Measurements from ENCODE around the gene CLRN3. TPM values are rescaled to one million over a fixed set of nuclear protein-coding genes. Genes with fewer than 3 reads are reported as not detected.

The CLRN3 gene
- total RNA-seq, 1 experiment from 2014 or later, result not detected

GRCh38 chr10:127904311-127905000 is 11.7 kb upstream of the CLRN3 start:
- DNase-seq (ENCODE audit: extremely low read depth, low read depth), result no peak

DNA sequence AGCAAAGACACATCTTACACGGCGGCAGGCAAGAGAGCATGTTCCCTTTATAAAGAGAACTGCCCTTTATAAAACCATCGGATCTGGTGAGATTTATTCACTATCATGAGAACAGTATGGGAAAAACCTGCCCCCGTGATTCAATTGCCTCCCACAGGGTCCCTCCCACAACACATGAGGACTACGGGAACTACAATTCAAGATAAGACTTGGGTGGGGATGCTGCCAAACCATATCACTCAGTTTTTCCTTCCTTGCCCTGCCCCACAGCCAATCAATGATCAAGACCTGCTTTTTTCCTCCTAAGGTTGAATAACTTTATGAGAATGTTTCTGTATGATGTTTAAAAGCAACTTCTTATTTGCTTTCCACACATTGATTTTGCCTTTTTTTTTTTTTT is 11.0 kb upstream of the CLRN3 start:
- DNase-seq (ENCODE audit: extremely low read depth, low read depth), result no peak

DNA sequence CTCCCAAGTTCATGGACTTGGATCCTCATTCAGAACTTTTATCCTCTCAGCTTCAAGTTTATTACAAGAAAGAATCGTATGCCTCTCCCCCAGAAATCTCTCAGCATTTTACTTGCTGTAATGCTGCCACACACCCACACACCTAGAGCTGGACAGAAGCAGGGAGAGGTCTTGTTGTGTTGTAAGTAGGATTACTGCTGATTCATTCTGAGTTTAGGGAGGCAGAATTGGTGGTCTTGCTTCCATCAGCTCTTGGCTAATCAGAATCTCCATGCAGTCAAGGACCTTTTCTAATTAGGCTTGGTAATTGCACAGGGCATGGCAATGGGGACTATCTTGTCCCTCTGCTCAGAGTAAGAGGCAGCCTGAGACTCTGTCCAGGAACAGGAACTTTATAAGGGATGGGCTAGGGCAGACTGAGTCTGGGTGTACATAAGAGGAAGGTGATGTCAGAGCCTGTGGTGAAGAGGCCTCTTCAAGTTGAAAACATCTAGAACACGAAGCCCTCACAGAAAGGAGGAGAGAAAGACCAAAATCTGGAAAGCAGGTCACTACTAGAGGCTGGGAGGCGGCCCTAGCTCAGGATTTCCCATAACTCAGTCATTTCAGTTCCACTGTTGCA is 7.1 kb upstream of the CLRN3 start:
- no peak for DNase-seq (ENCODE audit: extremely low read depth, low read depth)

DNA sequence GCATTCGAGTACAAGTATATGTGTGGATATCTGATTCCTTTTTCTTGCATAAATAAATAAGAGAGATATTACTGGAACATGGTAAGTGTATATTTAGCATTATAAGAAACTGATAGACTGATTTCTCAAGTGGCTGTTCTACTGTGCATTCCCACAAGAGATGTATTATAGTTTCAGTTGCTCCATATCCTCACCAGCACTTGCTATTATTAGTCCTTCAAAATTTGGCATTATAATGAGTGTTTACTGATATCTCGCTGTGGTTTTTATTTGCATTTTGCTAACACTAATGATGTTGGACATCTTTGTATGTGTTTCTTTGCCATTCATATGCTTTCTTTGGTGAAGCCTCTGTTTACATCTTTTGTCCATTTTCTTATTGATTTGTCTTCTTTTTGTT is 4.4 kb upstream of the CLRN3 start:
- no peak for DNase-seq (ENCODE audit: extremely low read depth, low read depth)

- no peak for DNase-seq (ENCODE audit: extremely low read depth, low read depth)
Observed at GRCh38 chr10:127896590-127896989, 3.8 kb upstream of the CLRN3 start.

DNA sequence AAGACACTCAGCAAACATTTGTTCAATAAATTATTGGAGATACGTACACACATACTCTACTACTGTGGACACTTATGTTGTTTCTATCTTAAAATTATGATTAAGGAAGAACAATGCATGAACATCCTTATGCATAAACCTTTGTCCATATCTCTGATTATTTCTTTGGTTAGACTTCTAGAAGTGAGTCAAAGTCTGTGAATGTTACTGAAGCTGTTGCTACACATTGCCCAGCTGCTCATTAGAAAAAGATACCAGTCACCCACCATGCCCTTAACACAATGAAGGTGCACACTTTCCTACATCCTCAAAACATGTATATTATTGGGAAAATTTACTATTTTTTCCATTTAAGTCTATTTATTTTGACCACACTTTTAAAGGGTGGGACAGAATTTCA is 1.4 kb upstream of the CLRN3 start:
- DNase-seq (ENCODE audit: extremely low read depth, low read depth), result no peak

DNA sequence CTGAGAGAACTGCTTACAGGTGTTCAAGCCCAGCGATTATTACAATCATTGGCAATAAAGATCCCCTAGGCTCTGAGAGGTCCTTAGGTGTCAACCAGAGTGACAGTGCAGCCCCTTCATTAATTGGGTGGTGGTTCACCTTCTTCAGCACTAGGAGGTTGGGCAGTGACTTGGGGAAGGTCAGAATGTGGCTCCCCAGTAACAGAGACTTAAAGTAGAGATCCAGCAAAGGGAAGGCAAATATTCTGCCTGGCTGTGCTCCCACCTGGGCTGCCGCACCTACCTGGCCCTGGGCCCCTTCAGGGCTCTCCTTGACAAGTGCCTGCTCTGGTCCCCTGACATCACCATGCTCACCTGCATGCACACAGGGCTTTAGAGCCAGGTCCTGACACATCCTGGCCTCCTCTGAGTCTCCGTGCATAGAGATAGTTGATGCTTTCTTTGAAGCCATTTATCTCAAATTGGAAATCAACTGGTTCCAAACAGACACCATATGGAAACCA is 1.9 kb downstream of the CLRN3 start:
- DNase-seq (ENCODE audit: extremely low read depth, low read depth), result no peak

DNA sequence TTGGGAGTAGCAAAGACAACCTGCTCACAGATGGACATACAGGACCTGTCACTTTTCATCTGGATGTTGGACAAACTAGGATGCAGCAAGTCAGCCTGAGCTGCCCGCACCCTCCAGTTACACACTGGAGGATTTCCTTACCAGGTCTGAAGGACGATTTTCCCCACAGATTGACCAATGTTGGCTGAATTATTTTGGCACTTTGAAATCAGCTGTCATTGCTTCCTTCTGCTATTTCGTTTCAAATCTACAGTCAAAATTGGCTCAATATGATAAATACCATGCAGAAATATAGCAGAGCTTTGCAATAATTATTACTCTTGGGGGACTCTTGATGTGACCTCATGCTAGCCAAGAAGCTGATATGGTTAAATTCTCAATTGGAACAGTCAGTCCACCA is 2.5 kb downstream of the CLRN3 start:
- DNase-seq (ENCODE audit: extremely low read depth, low read depth), result no peak

- DNase-seq (ENCODE audit: extremely low read depth, low read depth), result no peak
Observed at GRCh38 chr10:127889605-127890195, 3.0 kb downstream of the CLRN3 start.

DNA sequence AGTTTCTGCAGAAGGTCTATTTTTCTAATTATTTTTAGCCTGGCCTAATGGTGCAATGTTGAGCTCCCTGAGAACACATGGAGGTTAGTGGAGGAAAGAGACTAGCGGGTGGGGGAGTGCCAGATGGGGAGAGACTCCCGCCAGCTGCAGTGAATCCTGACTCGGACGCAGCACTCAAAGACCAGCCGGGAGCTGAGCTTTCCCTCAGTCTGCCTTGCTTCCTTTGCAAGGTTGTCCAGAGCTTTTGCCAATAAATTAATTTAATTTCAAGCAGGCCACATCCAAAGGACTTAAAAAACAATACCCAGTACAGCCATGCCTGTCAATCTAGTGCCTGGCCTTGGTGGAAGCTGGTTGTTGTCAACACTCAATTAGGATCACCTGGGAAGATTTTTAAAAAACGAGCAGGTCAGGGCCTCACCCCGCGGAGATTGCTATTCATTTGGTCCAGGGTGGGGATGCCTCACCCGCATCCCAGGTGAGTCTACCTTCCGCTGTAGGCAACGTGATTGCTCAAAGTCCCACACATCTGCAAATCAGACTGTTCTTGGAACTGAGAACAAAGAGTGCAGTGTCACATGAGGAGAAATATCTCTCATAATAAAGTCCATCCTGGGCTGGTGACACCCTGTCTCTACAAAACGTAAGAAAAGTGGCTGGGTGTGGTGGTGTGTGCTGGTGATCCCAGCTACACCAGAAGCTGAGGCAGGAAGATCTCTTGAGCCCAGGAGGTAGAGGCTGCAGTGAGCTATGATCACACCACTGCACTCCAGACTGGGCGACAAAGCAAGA is 4.0 kb downstream of the CLRN3 start:
- DNase-seq (ENCODE audit: extremely low read depth, low read depth), result no peak

- DNase-seq (ENCODE audit: extremely low read depth, low read depth), result no peak
Observed at GRCh38 chr10:127887541-127888415, 5.0 kb downstream of the CLRN3 start.

DNA sequence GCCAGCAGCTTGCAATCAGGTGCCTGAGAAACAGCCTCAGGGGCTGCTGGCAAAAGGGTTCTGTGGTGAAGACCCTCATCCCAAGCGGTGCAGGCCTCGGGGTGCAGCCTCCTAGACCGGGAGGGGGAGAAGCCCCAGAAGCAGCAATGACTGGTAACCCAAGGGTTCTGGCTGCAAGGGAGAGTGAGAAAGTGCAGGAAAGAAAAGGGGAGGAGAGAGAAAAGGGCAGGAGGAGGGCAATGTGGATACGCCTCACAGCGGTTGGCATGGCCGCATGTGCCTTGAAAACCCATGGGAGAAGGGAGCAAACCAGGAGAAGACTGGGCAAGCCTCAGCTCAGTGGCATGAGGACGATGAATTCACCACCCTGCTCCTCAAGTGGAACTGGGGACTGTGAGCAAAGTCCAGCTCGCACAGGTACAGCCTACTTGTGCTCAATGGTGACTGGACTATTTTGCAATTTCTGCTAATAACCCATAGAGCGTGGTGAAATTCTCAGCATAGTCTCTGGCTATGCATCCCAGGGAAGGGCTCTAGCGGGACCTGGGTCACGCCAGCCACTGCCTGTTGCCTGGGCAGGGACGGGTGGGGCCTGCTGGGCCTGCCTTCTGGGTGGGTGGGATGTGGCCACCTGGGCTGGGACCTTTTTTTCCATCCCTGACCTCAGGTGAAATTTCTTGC is 6.2 kb downstream of the CLRN3 start:
- no peak for DNase-seq (ENCODE audit: extremely low read depth, low read depth)

GRCh38 chr10:127884501-127884900 is 8.2 kb downstream of the CLRN3 start:
- no peak for DNase-seq (ENCODE audit: extremely low read depth, low read depth)

- DNase-seq (ENCODE audit: extremely low read depth, low read depth), result no peak
Observed at GRCh38 chr10:127883516-127883915, 9.2 kb downstream of the CLRN3 start.

- no peak for DNase-seq (ENCODE audit: extremely low read depth, low read depth)
Observed at GRCh38 chr10:127882801-127883459, 9.8 kb downstream of the CLRN3 start.

DNA sequence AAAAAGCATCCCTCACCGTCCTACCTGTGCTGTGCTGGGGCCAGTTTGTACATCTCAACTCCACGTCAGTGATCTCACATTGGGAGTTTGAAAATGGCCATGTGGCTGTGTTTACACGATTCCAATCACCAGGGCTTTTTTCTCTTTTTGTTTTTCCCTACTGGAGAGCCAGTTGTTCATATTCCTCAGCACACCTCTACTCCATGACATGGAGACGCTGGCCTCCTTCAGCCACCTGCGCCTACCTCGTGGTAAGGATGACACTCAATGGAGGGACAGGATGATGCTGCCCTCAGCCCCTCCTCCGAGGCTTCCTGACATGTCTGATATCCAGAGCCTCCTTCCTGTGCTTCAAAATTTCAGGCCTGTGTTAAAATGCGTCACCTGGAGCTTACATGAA is 10.3 kb downstream of the CLRN3 start:
- DNase-seq (ENCODE audit: extremely low read depth, low read depth), result no peak

GRCh38 chr10:127881262-127881661 is 11.5 kb downstream of the CLRN3 start:
- DNase-seq (ENCODE audit: extremely low read depth, low read depth), result no peak

GRCh38 chr10:127880557-127880956 is 12.2 kb downstream of the CLRN3 start:
- no peak for DNase-seq (ENCODE audit: extremely low read depth, low read depth)

DNA sequence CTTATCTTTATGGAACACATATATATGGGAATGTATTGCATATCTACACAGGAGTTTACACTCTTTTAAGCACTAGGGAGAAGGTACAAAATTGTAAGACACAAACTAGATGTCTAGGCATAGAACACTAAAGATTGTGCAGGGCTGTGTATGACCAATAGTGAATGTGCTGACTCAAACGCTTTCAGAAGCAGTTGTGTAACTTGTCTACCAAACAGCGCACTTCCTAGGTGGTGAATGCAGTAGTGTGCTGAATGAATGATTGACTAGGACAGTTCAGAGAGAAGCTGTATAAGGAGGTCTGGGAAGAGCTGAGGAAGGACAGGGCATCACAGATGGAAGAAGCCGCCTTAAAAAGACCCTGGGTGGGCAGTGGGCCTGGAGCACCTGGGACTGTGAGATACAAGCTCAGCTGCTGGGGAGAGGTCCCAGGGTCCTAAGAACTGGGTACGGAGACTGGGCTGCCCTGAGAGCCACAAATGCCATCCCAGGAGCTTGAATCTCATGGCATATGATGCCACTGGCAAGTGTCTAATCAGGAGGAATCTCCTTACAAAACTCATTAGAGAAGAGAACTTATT is 14.2 kb downstream of the CLRN3 start:
- DNase-seq (ENCODE audit: extremely low read depth, low read depth), result no peak

All from NCI-H460 (cell line).